SU-DHL-6 (cell line): ENCODE data around the gene LGALS9.
"Not testable (repeated sequence)": the region's sequence is repeated elsewhere in the genome, so short reads cannot be mapped to it uniquely, and the experiment has no call there.

ENCODE experiments used
- H2AFZ ChIP-seq: fragments of 200-600 bp; sonication (generic); 2 replicates; pipeline ENCODE4 v1.6.1; 2014; ENCODE audit warnings: low read depth, mild to moderate bottlenecking, moderate library complexity, mixed read lengths, antibody characterized with exemption, low read length; ENCODE audit not compliant: severe bottlenecking
- H3F3A ChIP-seq: fragments of 200-600 bp; shearing (Covaris generic); 2 replicates; pipeline ENCODE4 v1.6.0; 2016; ENCODE audit warnings: antibody characterized with exemption, mild to moderate bottlenecking; ENCODE audit not compliant: insufficient read depth
- H3K27ac ChIP-seq: fragments of 200-600 bp; sonication (generic); 2 replicates; pipeline ENCODE4 v1.5.1; 2016; ENCODE audit warnings: low read depth, mild to moderate bottlenecking, low read length, moderate library complexity, mixed read lengths
- H3K27me3 ChIP-seq: fragments of 200-600 bp; sonication (generic), shearing (Covaris generic); 2 replicates; pipeline ENCODE4 v1.6.0; 2014; ENCODE audit warnings: mild to moderate bottlenecking, low read length
- H3K36me3 ChIP-seq: fragments of 200-600 bp; sonication (generic); 2 replicates; pipeline ENCODE4 v1.6.1; 2014; ENCODE audit warnings: mild to moderate bottlenecking, low read length, mixed read lengths
- H3K4me2 ChIP-seq: fragments of 300-600, 200-600 bp; shearing (Covaris generic), sonication (generic); 2 replicates; pipeline ENCODE4 v1.6.0; 2014; ENCODE audit warnings: low read length, low read depth, mild to moderate bottlenecking; ENCODE audit not compliant: poor library complexity, severe bottlenecking
- H3K4me3 ChIP-seq: fragments of 200-600 bp; sonication (generic); 2 replicates; pipeline ENCODE4 v1.5.1; 2014; ENCODE audit warnings: antibody characterized with exemption, low read length, mild to moderate bottlenecking, mixed read lengths; ENCODE audit not compliant: insufficient read depth, poor library complexity, severe bottlenecking
- H3K79me2 ChIP-seq: fragments of 200-600 bp; sonication (generic); 2 replicates; pipeline ENCODE4 v1.6.1; 2014; ENCODE audit warnings: mild to moderate bottlenecking, low read length, moderate library complexity; ENCODE audit not compliant: insufficient read depth
- H3K9ac ChIP-seq: fragments of 200-600 bp; sonication (generic); 2 replicates; pipeline ENCODE4 v1.7.0; 2014; ENCODE audit warnings: mild to moderate bottlenecking, low read length
- H3K9me2 ChIP-seq: fragments of 200-600 bp; sonication (generic); replicated peaks from 2 replicates; pipeline ENCODE4 v1.6.1; 2014; ENCODE audit warnings: low read length; ENCODE audit not compliant: insufficient read depth
- H3K9me3 ChIP-seq: fragments of 200-600 bp; sonication (generic); 2 replicates; pipeline ENCODE4 v1.6.1; 2014; ENCODE audit warnings: low read length, mixed read lengths; ENCODE audit not compliant: insufficient read depth
- H4K20me1 ChIP-seq: fragments of 200-600 bp; sonication (generic); 2 replicates; pipeline ENCODE4 v1.6.1; 2014; ENCODE audit warnings: low read depth, mild to moderate bottlenecking, antibody characterized with exemption, low read length, moderate library complexity, mixed read lengths
- CTCF ChIP-seq: fragments of 200-600 bp; sonication (generic); IDR thresholded peaks from one replicate; pipeline ENCODE4 v1.5.1; 2017; ENCODE audit warnings: antibody characterized with exemption, mild to moderate bottlenecking, low read length, moderate library complexity; ENCODE audit not compliant: insufficient read depth, poor library complexity, severe bottlenecking
- EZH2phosphoT487 ChIP-seq: fragments of 200-600 bp; sonication (generic), shearing (Covaris generic); conservative IDR thresholded peaks from 2 replicates; pipeline ENCODE4 v1.6.1; 2018; ENCODE audit warnings: mild to moderate bottlenecking, antibody characterized with exemption, low read length, moderate library complexity, mixed read lengths

The LGALS9 gene

GRCh38 chr17:27640790-27641189 lies 9.8 kb downstream of the LGALS9 start:
- Histone ChIP-seq H3K4me3 (no peak overlapping the region), H3K27me3 (no peaks in the 10 kb centered on the region), H3K36me3 (no peaks in the 10 kb centered on the region), H3K27ac (no peak overlapping the region), H3K9me2 (no peaks in the 10 kb centered on the region), H3F3A (no peaks in the 10 kb centered on the region), H4K20me1 (no peaks in the 10 kb centered on the region), H3K9me3 (no peaks in the 10 kb centered on the region), H3K4me2 (no peak overlapping the region), H3K9ac (no peak overlapping the region), H2AFZ (no peak overlapping the region), H3K79me2 (no peaks in the 10 kb centered on the region)
- no peak for TF ChIP-seq EZH2phosphoT487
- TF ChIP-seq CTCF, result no peak

GRCh38 chr17:27644586-27644985 lies 13.6 kb downstream of the LGALS9 start:
- H3K79me2 ChIP-seq, result no peaks in the 10 kb centered on the region
- no peaks in the 10 kb centered on the region for H3K9me2 ChIP-seq
- no peaks in the 10 kb centered on the region for H4K20me1 ChIP-seq
- H3K9me3 ChIP-seq, result no peaks in the 10 kb centered on the region
- H3K4me2 ChIP-seq, result no peak overlapping the region
- no peak for TF ChIP-seq EZH2phosphoT487
- no peak for TF ChIP-seq CTCF
- no peaks in the 10 kb centered on the region for H3K27me3 ChIP-seq
- no peaks in the 10 kb centered on the region for H3F3A ChIP-seq
- no peak overlapping the region for H2AFZ ChIP-seq
- no peak overlapping the region for H3K27ac ChIP-seq
- H3K4me3 ChIP-seq, result no peak overlapping the region
- H3K9ac ChIP-seq, result no peak overlapping the region
- no peaks in the 10 kb centered on the region for H3K36me3 ChIP-seq

GRCh38 chr17:27645621-27646020 lies 14.6 kb downstream of the LGALS9 start:
- not testable (repeated sequence) for H3K27ac ChIP-seq, H4K20me1 ChIP-seq, H3K9me3 ChIP-seq, H3K79me2 ChIP-seq, H2AFZ ChIP-seq, H3F3A ChIP-seq, H3K9ac ChIP-seq, H3K36me3 ChIP-seq, H3K9me2 ChIP-seq, H3K27me3 ChIP-seq, H3K4me3 ChIP-seq, H3K4me2 ChIP-seq

- H3K27ac ChIP-seq, result no peak overlapping the region
- H3K79me2 ChIP-seq, result no peaks in the 10 kb centered on the region
- H3K9me2 ChIP-seq, result no peaks in the 10 kb centered on the region
- no peak overlapping the region for H3K4me2 ChIP-seq
- no peak overlapping the region for H2AFZ ChIP-seq
- no peaks in the 10 kb centered on the region for H3F3A ChIP-seq
- no peaks in the 10 kb centered on the region for H3K27me3 ChIP-seq
- no peak for TF ChIP-seq CTCF
- H3K9me3 ChIP-seq, result no peaks in the 10 kb centered on the region
- H3K4me3 ChIP-seq, result no peak overlapping the region
- H3K9ac ChIP-seq, result no peak overlapping the region
- H3K36me3 ChIP-seq, result no peaks in the 10 kb centered on the region
- H4K20me1 ChIP-seq, result no peaks in the 10 kb centered on the region
Observed at GRCh38 chr17:27646232-27646631, 15.2 kb downstream of the LGALS9 start.
